ENCODE measurements around the gene TBC1D2. TPM values are rescaled to one million over a fixed set of nuclear protein-coding genes. Genes with fewer than 3 reads are reported as not detected.
A peak's percentile ranks its signal among the peaks of the same experiment; 100 is the strongest.
"Not testable (repeated sequence)": the region's sequence is repeated elsewhere in the genome, so short reads cannot be mapped to it uniquely, and the experiment has no call there.

The TBC1D2 gene
- total RNA-seq, 4 donors from 2014 or later: 29.9 to 61.8 (median 41.0) TPM

DNA sequence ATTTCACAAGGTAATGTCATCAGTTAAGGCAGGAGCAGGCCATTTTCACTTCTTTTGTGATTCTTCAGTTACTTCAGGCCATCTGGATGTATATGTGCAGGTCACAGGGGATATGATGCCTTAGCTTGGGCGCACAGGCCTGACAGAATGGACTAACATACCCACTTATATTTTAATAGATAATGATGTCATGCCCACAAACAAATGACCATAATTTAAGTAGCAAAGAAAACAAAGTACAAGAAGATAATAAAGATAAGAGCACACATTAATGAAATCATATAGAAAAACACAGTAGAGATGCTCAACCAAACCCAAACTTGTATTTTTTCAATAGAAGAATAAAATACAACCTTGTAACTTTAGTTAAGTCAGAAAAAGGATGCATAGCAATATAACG lies 19.7 kb upstream of the TBC1D2 start:
- DNase-seq (ENCODE audit: low spot score in 2 of 2): no peak
- Histone ChIP-seq H3K27me3 (peaks cover 0 to 5% of the 10 kb centered on the region in 2 donors), H3K9me3 (no peaks in the 10 kb centered on the region), H3K27ac (no peak overlapping the region), H3K4me1 (no peaks in the 10 kb centered on the region), H3K36me3 (no peaks in the 10 kb centered on the region), H3K4me3 (no peak overlapping the region)
- no peak for TF ChIP-seq EP300 (IDR thresholded peaks at IDR 0.05)
- TF ChIP-seq, protein P1, sequence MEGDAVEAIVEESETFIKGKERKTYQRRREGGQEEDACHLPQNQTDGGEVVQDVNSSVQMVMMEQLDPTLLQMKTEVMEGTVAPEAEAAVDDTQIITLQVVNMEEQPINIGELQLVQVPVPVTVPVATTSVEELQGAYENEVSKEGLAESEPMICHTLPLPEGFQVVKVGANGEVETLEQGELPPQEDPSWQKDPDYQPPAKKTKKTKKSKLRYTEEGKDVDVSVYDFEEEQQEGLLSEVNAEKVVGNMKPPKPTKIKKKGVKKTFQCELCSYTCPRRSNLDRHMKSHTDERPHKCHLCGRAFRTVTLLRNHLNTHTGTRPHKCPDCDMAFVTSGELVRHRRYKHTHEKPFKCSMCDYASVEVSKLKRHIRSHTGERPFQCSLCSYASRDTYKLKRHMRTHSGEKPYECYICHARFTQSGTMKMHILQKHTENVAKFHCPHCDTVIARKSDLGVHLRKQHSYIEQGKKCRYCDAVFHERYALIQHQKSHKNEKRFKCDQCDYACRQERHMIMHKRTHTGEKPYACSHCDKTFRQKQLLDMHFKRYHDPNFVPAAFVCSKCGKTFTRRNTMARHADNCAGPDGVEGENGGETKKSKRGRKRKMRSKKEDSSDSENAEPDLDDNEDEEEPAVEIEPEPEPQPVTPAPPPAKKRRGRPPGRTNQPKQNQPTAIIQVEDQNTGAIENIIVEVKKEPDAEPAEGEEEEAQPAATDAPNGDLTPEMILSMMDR (IDR thresholded peaks at IDR 0.05): no peak
- TF ChIP-seq POLR2A (IDR thresholded peaks at IDR 0.05): no peak
- 90 to 96% methylated on average over 2 of the region's 2 CpGs for WGBS, 2 donors

DNA sequence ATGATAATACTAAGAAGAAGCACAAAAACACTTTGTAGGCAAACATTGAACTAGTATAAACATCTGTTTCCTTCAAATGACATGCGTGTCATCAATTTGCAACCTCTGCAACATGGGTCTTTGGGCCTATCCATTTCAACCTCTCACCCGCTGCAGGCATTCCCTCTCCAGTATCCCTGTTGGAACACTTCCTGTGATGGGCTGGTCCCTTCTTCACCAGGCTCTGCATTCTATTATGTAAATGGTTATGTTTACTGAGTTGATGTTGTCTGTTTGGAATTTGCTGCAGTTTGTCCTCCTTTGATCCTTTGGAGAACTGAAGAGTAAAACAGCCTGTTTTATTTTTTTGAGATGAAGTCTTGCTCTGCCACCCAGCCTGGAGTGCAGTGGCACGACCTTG lies 16.6 kb upstream of the TBC1D2 start:
- no peak for DNase-seq (ENCODE audit: low spot score in 2 of 2)
- no peaks in the 10 kb centered on the region for H3K9me3 ChIP-seq
- H3K36me3 ChIP-seq: no peaks in the 10 kb centered on the region
- TF ChIP-seq POLR2A (IDR thresholded peaks at IDR 0.05) (no peak), EP300 (IDR thresholded peaks at IDR 0.05) (no peak)
- TF ChIP-seq, protein P1 (IDR thresholded peaks at IDR 0.05): no peak
- H3K27me3 ChIP-seq: no peaks in the 10 kb centered on the region
- WGBS, 2 donors: 84 to 89% methylated on average over 3 of the region's 3 CpGs
- no peak overlapping the region for H3K4me3 ChIP-seq
- H3K27ac ChIP-seq: no peak overlapping the region
- H3K4me1 ChIP-seq: no peaks in the 10 kb centered on the region

DNA sequence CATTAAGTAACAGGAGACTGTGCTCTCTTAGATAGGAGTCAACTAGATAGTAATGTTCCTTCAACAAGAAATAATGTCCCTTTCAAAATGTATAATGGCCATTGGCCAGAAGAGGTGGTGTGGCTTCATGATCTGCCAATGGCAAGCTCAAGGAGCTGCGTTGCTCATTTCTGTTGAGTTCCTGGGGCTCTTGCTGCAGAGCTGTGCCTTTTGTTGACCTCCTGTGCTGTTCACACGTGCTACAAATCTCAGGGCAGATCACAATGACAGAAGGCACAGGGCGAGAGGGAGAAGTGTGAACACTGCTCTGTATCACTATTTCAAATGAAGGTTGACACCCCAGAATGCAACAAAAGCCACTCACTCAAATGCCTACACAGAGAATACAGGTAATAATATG lies 16.0 kb upstream of the TBC1D2 start:
- WGBS, 2 donors: 19 to 35% methylated on average over 3 of the region's 3 CpGs
- no peak for DNase-seq (ENCODE audit: low spot score in 2 of 2)
- no peaks in the 10 kb centered on the region for H3K9me3 ChIP-seq
- TF ChIP-seq, protein P1 (IDR thresholded peaks at IDR 0.05): no peak
- no peak for TF ChIP-seq EP300 (IDR thresholded peaks at IDR 0.05)
- TF ChIP-seq POLR2A (IDR thresholded peaks at IDR 0.05): no peak
- no peaks in the 10 kb centered on the region for H3K36me3 ChIP-seq
- no peak overlapping the region for H3K4me3 ChIP-seq
- H3K4me1 ChIP-seq: no peaks in the 10 kb centered on the region
- no peaks in the 10 kb centered on the region for H3K27me3 ChIP-seq
- H3K27ac ChIP-seq: no peak overlapping the region

DNA sequence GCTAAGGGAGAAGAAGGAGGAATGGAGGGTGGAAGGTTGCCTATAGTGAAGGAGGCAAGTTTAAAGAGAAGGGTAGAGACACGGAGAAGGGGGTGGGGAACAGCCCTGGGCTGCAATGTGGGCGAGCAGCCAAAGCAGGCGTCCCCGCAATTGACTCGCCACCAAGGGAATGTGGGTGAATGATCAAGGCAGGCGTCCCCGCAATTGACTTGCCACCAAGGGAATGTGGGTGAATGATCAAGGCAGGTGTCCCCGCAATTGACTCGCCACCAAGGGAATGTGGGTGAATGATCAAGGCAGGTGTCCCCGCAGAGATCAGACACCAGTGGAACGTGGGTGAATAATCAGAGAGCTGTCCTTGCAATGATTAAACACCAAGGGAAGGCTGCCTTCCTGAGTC lies 14.8 kb upstream of the TBC1D2 start:
- not testable (repeated sequence) for DNase-seq (ENCODE audit: low spot score in 2 of 2); H3K4me1 ChIP-seq; H3K4me3 ChIP-seq; H3K36me3 ChIP-seq; H3K27me3 ChIP-seq; H3K9me3 ChIP-seq; H3K27ac ChIP-seq
- WGBS, 2 donors: 65 to 75% methylated on average over 11 of the region's 11 CpGs

DNA sequence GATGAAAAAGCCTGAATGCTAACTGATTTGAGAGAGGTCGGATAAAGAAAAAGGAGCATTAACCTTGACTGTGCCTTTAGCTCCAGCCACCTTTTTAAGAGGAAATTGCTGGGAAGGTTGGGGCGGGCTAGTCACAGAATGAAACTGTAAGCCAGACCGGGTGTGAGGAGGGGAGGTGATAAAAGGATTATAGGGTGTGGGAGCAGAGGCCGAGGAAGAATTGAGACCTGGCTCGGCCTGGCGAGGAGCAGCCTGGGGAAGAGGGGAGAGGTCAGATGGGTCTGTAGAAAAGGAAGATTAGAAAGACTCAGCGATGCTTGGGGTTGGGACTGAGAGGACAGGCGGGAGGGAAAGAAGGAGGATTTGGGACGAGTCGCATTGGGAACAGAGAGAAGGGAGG lies 14.2 kb upstream of the TBC1D2 start:
- not testable (repeated sequence) for H3K9me3 ChIP-seq; DNase-seq (ENCODE audit: low spot score in 2 of 2); H3K27ac ChIP-seq; H3K4me3 ChIP-seq; H3K27me3 ChIP-seq; H3K36me3 ChIP-seq; H3K4me1 ChIP-seq
- 53 to 61% methylated on average over 10 of the region's 10 CpGs for WGBS, 2 donors

DNA sequence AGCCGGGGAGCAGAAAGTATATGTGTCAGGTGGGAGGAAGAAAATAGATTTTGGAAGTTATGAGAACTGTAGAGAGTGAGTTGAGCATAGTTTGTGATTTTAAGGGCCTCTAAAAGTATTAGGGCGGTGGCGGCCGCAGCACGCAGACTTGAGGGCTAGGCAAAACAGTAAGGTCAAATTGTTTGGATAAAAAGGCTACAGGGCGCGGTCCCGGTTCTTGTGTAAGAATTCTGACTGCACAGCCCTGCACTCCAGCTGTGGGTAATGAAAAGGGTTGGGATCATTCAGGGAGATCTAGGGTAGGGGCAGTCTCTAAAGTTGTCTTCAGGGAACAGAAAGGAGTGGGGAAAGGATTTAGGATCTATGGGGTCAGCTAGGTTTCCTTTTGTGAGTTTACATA lies 12.1 kb upstream of the TBC1D2 start:
- H3K36me3 ChIP-seq; H3K4me1 ChIP-seq; H3K9me3 ChIP-seq; DNase-seq (ENCODE audit: low spot score in 2 of 2); H3K27me3 ChIP-seq; H3K4me3 ChIP-seq: not testable (repeated sequence)
- peak overlapping the region in 1 of 4 donors; percentile 52 for H3K27ac ChIP-seq
- 62 to 73% methylated on average over 8 of the region's 8 CpGs for WGBS, 2 donors

DNA sequence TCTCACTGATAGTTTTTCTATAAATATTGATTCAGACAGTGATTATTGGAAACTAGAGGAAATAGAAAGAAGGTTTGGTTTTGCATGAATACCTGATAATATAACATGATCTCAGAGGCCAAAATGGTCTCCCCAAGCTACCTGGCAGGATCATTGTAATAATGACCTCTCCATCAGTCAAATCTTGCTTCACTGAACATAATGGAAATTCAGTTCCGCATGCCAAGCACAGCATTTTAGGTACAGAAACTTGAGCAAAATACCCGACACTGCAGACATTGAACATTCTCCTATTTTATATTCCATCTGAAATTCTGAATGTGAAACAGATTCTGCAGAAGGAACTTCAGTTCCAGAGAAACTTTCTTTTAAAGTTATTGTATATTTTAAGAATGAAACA lies 9.1 kb upstream of the TBC1D2 start:
- Histone ChIP-seq H3K36me3 (no peaks in the 10 kb centered on the region), H3K27me3 (no peaks in the 10 kb centered on the region), H3K9me3 (no peaks in the 10 kb centered on the region), H3K27ac (no peak overlapping the region), H3K4me1 (peaks cover 0 to 5% (median 0%) of the 10 kb centered on the region in 4 donors), H3K4me3 (no peak overlapping the region)
- TF ChIP-seq EP300 (IDR thresholded peaks at IDR 0.05) (no peak), POLR2A (IDR thresholded peaks at IDR 0.05) (no peak)
- TF ChIP-seq, protein P1 (IDR thresholded peaks at IDR 0.05): no peak
- DNase-seq (ENCODE audit: low spot score in 2 of 2): no peak
- WGBS, 2 donors: 70 to 73% methylated on average over 2 of the region's 2 CpGs
